ENCODE results near the gene RHBDD1.

RHBDD1 gene

GRCh38 chr2:226994775-226995174 is 158.9 kb downstream of the RHBDD1 start:
- FAIRE-seq, result no peak

- FAIRE-seq, result no peak
Observed at GRCh38 chr2:226995625-226996041, 159.8 kb downstream of the RHBDD1 start.

GRCh38 chr2:226999661-227000060 is 163.8 kb downstream of the RHBDD1 start:
- no peak for FAIRE-seq

DNA sequence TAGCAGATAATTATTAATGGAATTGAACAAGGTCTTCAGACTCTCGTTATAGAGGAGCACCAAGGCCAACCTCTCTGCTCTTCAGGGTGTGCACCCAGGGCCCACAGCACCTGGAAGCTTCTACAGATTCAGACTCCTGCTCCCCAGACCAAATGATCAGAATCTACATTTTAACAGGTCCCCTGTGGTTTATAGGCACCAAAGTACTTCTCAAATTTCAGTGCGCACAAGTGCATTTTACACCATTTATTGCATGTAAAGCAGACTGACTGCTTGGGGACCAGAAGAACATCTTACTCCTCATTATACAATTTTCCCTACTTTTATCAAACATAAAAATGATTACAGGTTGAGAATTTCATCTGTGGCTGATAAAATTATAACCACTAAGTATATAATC is 164.3 kb downstream of the RHBDD1 start:
- no peak for FAIRE-seq

DNA sequence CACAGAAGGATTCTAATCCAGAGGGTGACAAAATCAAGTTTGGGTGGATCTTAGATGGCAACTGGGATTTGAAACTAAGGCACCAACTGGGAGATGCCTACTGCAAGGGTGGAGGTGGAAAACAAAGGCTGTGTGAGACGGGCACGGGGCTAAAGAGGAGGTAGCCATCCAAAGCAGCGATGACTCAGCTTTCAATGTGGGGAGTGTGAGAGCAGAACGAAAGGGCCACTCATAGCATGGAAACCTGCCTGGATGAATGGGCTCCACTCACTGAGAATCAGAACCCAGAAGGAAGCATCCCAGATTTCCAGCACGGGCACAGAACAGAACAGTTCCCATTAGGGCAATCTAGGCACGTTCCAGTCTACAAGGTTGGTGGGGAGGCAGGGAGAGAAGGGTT is 168.6 kb downstream of the RHBDD1 start:
- FAIRE-seq, result no peak

- no peak for FAIRE-seq
Observed at GRCh38 chr2:227006189-227006897, 170.5 kb downstream of the RHBDD1 start.

DNA sequence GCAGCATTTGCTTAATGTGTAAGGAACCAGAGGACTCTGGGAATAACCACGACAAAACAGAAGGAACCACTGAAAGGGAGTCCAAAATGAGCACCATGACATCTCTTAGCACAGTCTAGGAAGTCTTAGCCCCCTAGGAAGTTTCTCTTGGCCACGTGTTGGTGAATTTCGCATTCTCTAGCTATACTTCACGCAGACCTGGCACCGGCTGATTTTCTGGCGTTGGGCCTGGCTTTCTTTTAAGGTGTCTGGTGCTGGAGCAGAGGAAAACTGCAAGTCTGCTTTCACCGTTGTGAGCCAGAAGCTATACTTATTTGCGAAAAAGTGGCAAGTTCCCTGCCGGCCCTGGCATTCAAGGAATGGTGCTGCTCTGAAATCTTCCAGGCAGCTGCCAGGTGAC is 171.3 kb downstream of the RHBDD1 start:
- no peak for FAIRE-seq

GRCh38 chr2:227007940-227008339 is 172.1 kb downstream of the RHBDD1 start:
- no peak for FAIRE-seq

DNA sequence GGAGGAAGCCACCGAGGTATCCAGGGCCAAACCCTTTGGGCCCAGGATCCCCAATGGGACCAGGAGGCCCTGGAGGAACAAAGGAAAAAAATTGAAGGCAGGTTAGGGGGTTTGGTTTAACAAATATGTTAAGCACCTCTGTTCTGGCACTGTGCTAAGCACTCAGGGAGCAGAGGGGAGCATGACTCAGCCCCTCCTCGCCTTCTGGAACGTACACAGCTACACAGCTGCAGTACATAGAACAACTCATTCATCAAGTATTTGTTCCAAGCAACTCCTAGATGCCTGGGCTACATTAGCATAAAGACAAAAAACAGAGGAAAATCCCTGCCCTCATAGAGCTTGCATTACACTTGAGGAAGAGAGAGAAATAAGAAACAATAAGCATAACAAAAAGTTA is 174.6 kb downstream of the RHBDD1 start:
- no peak for FAIRE-seq

DNA sequence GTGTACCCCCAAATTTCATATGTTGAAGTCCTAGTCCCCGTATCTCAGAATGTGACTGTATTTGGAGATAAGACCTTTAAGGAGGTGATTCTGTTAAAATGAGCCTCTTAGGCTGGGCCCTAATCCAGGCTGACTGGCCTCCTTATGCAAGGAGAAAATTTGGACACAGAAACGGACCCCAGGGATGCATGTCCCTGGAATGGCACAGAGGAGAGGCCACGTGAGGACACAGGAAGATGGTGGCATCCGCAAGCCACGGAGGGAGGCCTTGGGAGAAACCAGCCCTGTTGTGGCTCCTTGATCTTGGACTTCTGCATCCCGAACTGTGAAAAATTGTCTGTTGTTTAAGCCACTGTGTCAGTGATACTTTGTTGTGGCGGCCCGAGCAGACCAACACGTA is 177.5 kb downstream of the RHBDD1 start:
- FAIRE-seq, result no peak

GRCh38 chr2:227013881-227014280 is 178.0 kb downstream of the RHBDD1 start:
- FAIRE-seq, result no peak

DNA sequence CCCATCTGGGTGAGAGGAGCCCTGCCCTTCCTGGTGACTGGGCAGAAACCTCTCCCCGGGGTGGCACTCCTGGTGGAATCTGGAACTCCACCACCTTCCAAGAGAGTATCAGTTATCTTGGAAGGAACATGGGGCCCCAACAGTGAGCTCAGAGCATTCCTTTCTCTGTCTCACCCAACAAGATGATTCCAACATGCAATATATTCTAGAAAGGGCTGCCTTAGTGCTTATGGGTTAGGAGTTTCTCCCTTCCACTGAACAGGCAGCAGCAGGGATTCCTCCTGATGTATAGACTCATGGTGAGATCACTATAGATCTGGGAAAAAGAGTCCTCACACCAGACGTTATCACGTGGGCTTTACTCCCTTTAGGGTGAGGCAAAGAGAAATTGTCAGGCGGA is 181.0 kb downstream of the RHBDD1 start:
- no peak for FAIRE-seq

DNA sequence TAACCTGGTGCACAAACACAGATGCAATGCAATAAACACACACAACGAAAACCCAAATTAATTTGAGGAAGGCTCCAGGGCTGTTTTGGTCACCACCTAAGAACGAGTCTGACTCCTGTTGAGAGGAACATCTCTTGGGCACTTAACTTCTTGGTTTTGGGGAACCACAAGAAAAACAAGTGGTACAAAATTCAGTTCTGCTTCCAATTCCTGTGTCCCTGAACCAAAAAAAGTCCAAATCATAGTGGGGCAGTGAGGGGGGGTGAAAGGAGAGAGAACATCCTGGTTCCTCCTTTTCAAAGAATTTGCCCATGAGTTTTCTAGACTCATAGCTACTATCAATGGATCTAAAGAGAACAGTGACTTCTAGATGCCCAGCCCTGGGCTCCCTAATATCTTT is 184.6 kb downstream of the RHBDD1 start:
- no peak for FAIRE-seq

- no peak for FAIRE-seq
Observed at GRCh38 chr2:227022608-227023007, 186.8 kb downstream of the RHBDD1 start.

DNA sequence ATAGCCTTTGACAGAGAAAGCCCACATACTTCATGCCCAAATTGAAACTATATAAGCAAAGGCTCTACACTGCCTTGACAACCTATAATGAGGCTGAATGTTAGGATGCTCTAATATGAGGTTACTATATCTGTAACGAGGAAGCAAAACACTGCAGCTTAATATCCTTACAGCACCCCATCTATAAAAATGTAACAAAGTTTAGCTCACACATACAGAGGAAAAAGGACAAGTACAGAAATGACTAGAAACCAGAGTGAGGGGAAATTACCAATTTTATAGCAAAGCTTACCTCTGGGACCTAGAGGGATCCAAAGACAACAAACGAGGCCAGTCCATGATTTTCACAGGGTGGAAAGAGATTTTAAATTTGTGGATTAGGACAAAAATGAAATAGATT is 189.7 kb downstream of the RHBDD1 start:
- no peak for FAIRE-seq

- FAIRE-seq, result no peak
Observed at GRCh38 chr2:227029426-227030105, 193.7 kb downstream of the RHBDD1 start.

GRCh38 chr2:227030789-227031188 is 194.9 kb downstream of the RHBDD1 start:
- FAIRE-seq, result no peak

GRCh38 chr2:227031379-227031778 is 195.5 kb downstream of the RHBDD1 start:
- no peak for FAIRE-seq

DNA sequence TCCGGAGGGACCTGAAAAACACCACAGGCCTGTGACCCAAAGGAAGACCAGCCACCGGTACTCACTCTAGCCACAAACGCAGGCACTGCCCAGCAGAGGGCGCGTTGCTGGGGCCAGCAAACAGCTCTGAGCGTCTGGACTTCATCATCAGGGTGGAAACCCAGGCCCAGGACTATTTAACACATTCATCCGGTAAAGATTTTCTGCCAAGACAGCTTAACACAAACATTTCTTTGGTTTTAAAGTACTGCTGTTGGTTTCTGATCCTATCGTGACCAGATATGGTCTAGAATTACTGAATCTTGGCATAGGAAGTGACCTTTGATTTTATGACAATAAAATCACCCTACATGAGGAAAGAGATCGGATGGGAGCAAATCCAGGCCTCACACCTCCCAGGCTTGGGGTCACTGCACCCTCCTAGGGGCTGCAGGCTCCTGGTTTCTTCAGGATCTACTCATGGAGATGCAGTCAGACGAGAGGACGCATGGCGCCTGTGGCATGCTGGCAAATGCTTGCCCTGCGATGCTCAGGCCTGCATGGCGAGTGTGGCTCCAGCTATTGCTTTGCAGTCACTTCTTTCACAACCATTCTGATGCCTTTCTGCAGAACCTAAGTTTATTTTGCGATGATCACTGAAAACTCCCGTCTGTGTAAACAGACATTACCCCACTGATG is 197.8 kb downstream of the RHBDD1 start:
- no peak for FAIRE-seq

GRCh38 chr2:227035711-227036367 is 200.0 kb downstream of the RHBDD1 start:
- FAIRE-seq, result no peak

- FAIRE-seq, result no peak
Observed at GRCh38 chr2:227036527-227036926, 200.7 kb downstream of the RHBDD1 start.

- no peak for FAIRE-seq
Observed at GRCh38 chr2:227038550-227039189, 202.8 kb downstream of the RHBDD1 start.

GRCh38 chr2:227043981-227044380 is 208.1 kb downstream of the RHBDD1 start:
- FAIRE-seq, result no peak
